ENCODE measurements around the gene MYO15B. TPM values are rescaled to one million over a fixed set of nuclear protein-coding genes. Genes with fewer than 3 reads are reported as not detected.

Gene MYO15B
- total and polyA plus RNA-seq, 12 donors: 6.2 to 455 (median 51.3) TPM

- peaks cover 0 to 29% of the 10 kb centered on the region in 2 donors for H3K36me3 ChIP-seq (replicated peaks in 1 of 2)
- intact Hi-C loops (cut with DNase I): no loop called here
- no peak overlapping the region for H3K4me3 ChIP-seq
- WGBS, 4 donors: 85 to 98% (median 93%) methylated on average over 3 to 5 of the region's 5 CpGs
- H3K9me3 ChIP-seq (replicated peaks in 1 of 3): no peaks in the 10 kb centered on the region
- TF ChIP-seq CTCF (IDR thresholded peaks at IDR 0.05) (no peak), POLR2A (IDR thresholded peaks at IDR 0.05) (no peak)
- no peaks in the 10 kb centered on the region for H3K4me1 ChIP-seq (replicated peaks in 1 of 2)
- H3K27me3 ChIP-seq: no peaks in the 10 kb centered on the region
- no peak overlapping the region for H3K27ac ChIP-seq
- no peak for DNase-seq
Observed at GRCh38 chr17:75652341-75652740, 64.7 kb downstream of the MYO15B start.

GRCh38 chr17:75652934-75653549 is 65.4 kb downstream of the MYO15B start:
- TF ChIP-seq POLR2A (IDR thresholded peaks at IDR 0.05): no peak
- TF ChIP-seq CTCF (IDR thresholded peaks at IDR 0.05): peak; percentile 32 to 53 (median 40)
- Histone ChIP-seq H3K27me3 (no peaks in the 10 kb centered on the region), H3K27ac (no peak overlapping the region), H3K4me3 (no peak overlapping the region), H3K36me3 (replicated peaks in 1 of 2) (peaks cover 0 to 29% of the 10 kb centered on the region in 2 donors), H3K9me3 (replicated peaks in 1 of 3) (no peaks in the 10 kb centered on the region), H3K4me1 (replicated peaks in 1 of 2) (no peaks in the 10 kb centered on the region)
- DNase-seq: no peak
- WGBS, 4 donors: 72 to 76% (median 73%) methylated on average over 6 of the region's 6 CpGs
- intact Hi-C loops (cut with DNase I): no loop called here

GRCh38 chr17:75654176-75654575 is 66.6 kb downstream of the MYO15B start:
- intact Hi-C loops (cut with DNase I): no loop called here
- Histone ChIP-seq H3K27ac (no peak overlapping the region), H3K36me3 (replicated peaks in 1 of 2) (peaks cover 0 to 29% of the 10 kb centered on the region in 2 donors), H3K27me3 (no peaks in the 10 kb centered on the region), H3K4me1 (replicated peaks in 1 of 2) (no peaks in the 10 kb centered on the region), H3K4me3 (no peak overlapping the region), H3K9me3 (replicated peaks in 1 of 3) (no peaks in the 10 kb centered on the region)
- TF ChIP-seq POLR2A (IDR thresholded peaks at IDR 0.05) (no peak), CTCF (IDR thresholded peaks at IDR 0.05) (no peak)
- DNase-seq: no peak
- WGBS, 4 donors: 27 to 64% (median 47%) methylated on average over 2 of the region's 2 CpGs

- no peaks in the 10 kb centered on the region for H3K4me1 ChIP-seq (replicated peaks in 1 of 2)
- no peaks in the 10 kb centered on the region for H3K9me3 ChIP-seq (replicated peaks in 1 of 3)
- no peak for DNase-seq
- 82 to 93% (median 84%) methylated on average over 4 to 5 of the region's 5 CpGs for WGBS, 4 donors
- no peak overlapping the region for H3K27ac ChIP-seq
- TF ChIP-seq CTCF (IDR thresholded peaks at IDR 0.05) (no peak), POLR2A (IDR thresholded peaks at IDR 0.05) (no peak)
- intact Hi-C loops (cut with DNase I): no loop called here
- H3K4me3 ChIP-seq: no peak overlapping the region
- no peaks in the 10 kb centered on the region for H3K27me3 ChIP-seq
- H3K36me3 ChIP-seq (replicated peaks in 1 of 2): peaks cover 0 to 39% of the 10 kb centered on the region in 2 donors
Observed at GRCh38 chr17:75658237-75658636, 70.6 kb downstream of the MYO15B start.

Data from adrenal gland (tissue), 12 donors.